ENCODE measurements around the gene IL34. TPM values are rescaled to one million over a fixed set of nuclear protein-coding genes. Genes with fewer than 3 reads are reported as not detected.

The IL34 gene
- total RNA-seq, 2 experiments from 2014 or later: not detected

DNA sequence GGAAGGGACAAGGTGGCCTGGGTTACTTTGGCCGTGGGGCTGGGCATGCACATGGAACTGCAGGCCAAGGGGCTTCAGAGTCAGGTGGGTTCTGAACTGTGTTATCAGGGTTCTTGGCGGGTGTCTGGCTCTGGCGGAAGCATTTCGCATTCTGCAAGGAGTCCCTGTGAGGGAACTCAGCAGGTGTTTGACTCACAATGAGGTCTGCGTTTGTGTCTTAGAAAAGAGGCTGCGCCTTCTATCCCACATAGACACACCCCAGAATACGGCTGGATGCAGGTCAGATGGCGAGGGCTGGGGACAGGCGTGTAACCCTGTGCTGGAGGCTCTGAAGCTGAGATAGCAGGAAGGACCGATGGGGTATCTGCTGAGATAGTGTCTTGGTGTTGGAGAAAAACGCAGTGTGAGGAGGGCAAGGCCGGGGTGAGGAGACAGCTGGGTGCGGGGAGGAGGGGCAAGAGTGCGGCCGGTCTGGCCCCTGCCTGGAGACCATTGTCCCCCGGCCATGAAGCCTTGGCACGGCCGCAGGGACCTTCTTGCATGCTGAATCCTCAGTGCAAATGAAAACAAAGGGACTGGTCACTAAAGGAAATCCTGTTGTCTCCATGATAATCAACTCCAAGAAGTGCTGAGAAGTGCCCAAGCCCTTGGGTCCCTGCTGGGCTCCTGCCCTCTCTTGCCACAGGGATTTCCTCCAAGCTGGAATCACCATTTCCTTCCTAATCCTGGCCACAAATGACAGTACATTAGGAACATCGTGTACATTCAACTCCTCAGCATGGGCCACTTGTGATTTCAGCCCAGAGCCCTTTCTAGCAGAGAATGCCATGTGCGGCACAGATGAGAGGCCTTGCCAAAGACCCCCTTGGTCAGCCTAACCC is 62.2 kb downstream of the IL34 start:
- H3K4me3 Mint-ChIP-seq: no peak overlapping the region
- H3K4me1 Mint-ChIP-seq (ENCODE audit: low read depth): no peaks in the 10 kb centered on the region
- CTCF ChIA-PET: interaction anchor here (1.1 kb wide), 1 partner anchor 73 kb away, joined by 3 read pairs; no protein-coding TSS in a partner anchor
- DNase-seq: no peak
- no peaks in the 10 kb centered on the region for H3K9me3 Mint-ChIP-seq
- no peak overlapping the region for H3K27ac Mint-ChIP-seq
- H3K36me3 Mint-ChIP-seq (ENCODE audit: low read depth): no peaks in the 10 kb centered on the region
- intact Hi-C loops (cut with micrococcal nuclease): no loop called here
- no peaks in the 10 kb centered on the region for H3K27me3 Mint-ChIP-seq (ENCODE audit: low read depth)

DNA sequence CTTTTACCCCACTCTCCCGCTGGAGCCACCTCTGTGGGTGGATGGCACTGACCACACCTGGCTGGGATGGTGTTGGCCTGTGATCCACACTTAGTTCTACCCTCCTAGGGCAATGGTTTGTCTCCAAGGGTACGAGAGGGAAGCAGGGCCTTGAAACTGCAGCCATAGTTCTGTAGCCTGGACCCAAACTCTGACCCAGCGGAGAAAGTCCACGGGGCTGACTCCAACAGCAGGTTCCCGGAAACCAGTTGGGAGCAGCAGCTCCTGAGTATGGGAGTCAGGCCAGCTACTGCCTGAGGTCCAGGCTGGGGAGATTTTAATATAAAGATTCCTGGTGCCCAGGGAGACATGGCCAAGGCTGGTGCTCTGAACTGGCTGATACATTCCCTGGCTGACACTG is 63.1 kb downstream of the IL34 start:
- H3K27ac Mint-ChIP-seq: no peak overlapping the region

DNA sequence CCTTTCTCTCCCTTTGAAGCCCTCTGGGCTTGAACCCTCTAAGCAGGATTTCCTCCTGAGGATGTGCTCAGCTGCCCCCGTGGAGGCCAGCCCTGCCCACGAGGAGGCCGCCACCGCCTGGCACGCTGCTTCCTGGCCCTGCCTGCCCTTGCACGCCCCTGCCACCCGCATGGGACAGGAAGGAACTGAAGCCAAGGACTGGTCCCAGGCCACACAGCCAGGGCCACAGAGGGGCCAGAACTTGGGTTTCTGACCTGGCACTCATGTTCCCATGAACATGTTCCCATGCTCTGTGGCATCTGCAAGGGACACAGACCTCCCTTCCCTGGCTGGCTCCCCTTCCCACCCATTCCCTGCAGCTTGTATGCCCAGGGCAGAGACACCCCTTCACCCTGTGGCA is 63.6 kb downstream of the IL34 start:
- no peaks in the 10 kb centered on the region for H3K36me3 Mint-ChIP-seq (ENCODE audit: low read depth)
- CTCF ChIA-PET: no interaction called here
- intact Hi-C loops (cut with micrococcal nuclease): no loop called here
- no peaks in the 10 kb centered on the region for H3K9me3 Mint-ChIP-seq
- no peak overlapping the region for H3K27ac Mint-ChIP-seq
- no peak for DNase-seq
- no peaks in the 10 kb centered on the region for H3K27me3 Mint-ChIP-seq (ENCODE audit: low read depth)
- no peaks in the 10 kb centered on the region for H3K4me1 Mint-ChIP-seq (ENCODE audit: low read depth)
- H3K4me3 Mint-ChIP-seq: no peak overlapping the region

More for the DNA sequence above, 63.1 kb downstream of the IL34 start:
- no peak overlapping the region for H3K4me3 Mint-ChIP-seq
- intact Hi-C loops (cut with micrococcal nuclease): no loop called here
- no peaks in the 10 kb centered on the region for H3K9me3 Mint-ChIP-seq
- no peaks in the 10 kb centered on the region for H3K36me3 Mint-ChIP-seq (ENCODE audit: low read depth)
- no peaks in the 10 kb centered on the region for H3K4me1 Mint-ChIP-seq (ENCODE audit: low read depth)
- no peaks in the 10 kb centered on the region for H3K27me3 Mint-ChIP-seq (ENCODE audit: low read depth)
- CTCF ChIA-PET: no interaction called here
- DNase-seq: no peak

Other genes starting within 250 kb of the IL34 start
- 1 to 10 TPM; 9.3 to 9.9 TPM for gene ST3GAL2, start 207.5 kb upstream of the IL34 start, total RNA-seq
- gene FCSK, start 192.0 kb upstream of the IL34 start, total RNA-seq: 10 to 100 TPM; 12.2 to 12.6 TPM
- gene COG4, start 123.0 kb upstream of the IL34 start, total RNA-seq: 10 to 100 TPM; 42.0 to 48.7 TPM
- 100 to 1,000 TPM; 397 to 416 TPM for gene SF3B3, start 122.7 kb upstream of the IL34 start, total RNA-seq
- gene MTSS2, start 39.5 kb downstream of the IL34 start, total RNA-seq: 1 to 10 TPM; 2.0 TPM
- 10 to 100 TPM; 19.6 to 20.6 TPM for gene VAC14, start 154.6 kb downstream of the IL34 start, total RNA-seq

All from activated naive CD4-positive, alpha-beta T cell treated with anti-CD3 and anti-CD28 coated beads for 36 hours (primary cell).